NCI-H2171 (cell line): ENCODE data around the gene BRICD5.
"Not testable (repeated sequence)": the region's sequence is repeated elsewhere in the genome, so short reads cannot be mapped to it uniquely, and the experiment has no call there.

ENCODE experiments used
- DNase-seq: peaks from one replicate; lab custom pipeline; 2025; lab: John Stamatoyannopoulos, UW

Gene BRICD5

GRCh38 chr16:2210386-2211365 lies at the start of gene BRICD5:
Gene BRICD5 (minus strand): TSS chr16:2210863. CDS start chr16:2210833, 30 bp downstream.
- DNase-seq, result no peak

GRCh38 chr16:2260250-2260649 lies 49.6 kb upstream of the BRICD5 start:
- no peak for DNase-seq

- not testable (repeated sequence) for DNase-seq
Measured at GRCh38 chr16:2258530-2258929, 47.9 kb upstream of the BRICD5 start.

GRCh38 chr16:2257726-2258125 lies 47.1 kb upstream of the BRICD5 start:
- DNase-seq, result no peak

GRCh38 chr16:2256531-2257140 lies 46.0 kb upstream of the BRICD5 start:
- no peak for DNase-seq

- no peak for DNase-seq
Measured at GRCh38 chr16:2253293-2253692, 42.6 kb upstream of the BRICD5 start.

GRCh38 chr16:2252806-2253148 lies 42.1 kb upstream of the BRICD5 start:
- DNase-seq, result no peak

- DNase-seq, result peak; percentile 81
Measured at GRCh38 chr16:2251296-2252111, 40.8 kb upstream of the BRICD5 start, which contains the start of gene ECI1. Gene ECI1 (minus strand): TSS chr16:2251587. CDS start chr16:2251566, 21 bp downstream.

- no peak for DNase-seq
Measured at GRCh38 chr16:2250652-2251295, 40.1 kb upstream of the BRICD5 start.

GRCh38 chr16:2246301-2246885 lies 35.7 kb upstream of the BRICD5 start:
- DNase-seq, result no peak

- DNase-seq, result no peak
Measured at GRCh38 chr16:2244926-2245795, 34.5 kb upstream of the BRICD5 start.

GRCh38 chr16:2244301-2244700 lies 33.6 kb upstream of the BRICD5 start:
- DNase-seq, result no peak

- DNase-seq, result no peak
Measured at GRCh38 chr16:2243781-2244180, 33.1 kb upstream of the BRICD5 start.

- no peak for DNase-seq
Measured at GRCh38 chr16:2243031-2243528, 32.4 kb upstream of the BRICD5 start.

GRCh38 chr16:2242598-2242997 lies 31.9 kb upstream of the BRICD5 start:
- no peak for DNase-seq

- DNase-seq, result not testable (repeated sequence)
Measured at GRCh38 chr16:2240331-2240730, 29.7 kb upstream of the BRICD5 start.

GRCh38 chr16:2238838-2239675 lies 28.4 kb upstream of the BRICD5 start:
- no peak for DNase-seq

- no peak for DNase-seq
Measured at GRCh38 chr16:2238150-2238837, 27.6 kb upstream of the BRICD5 start.
